KMS-11 (cell line): ENCODE data around the gene MCUB.

Experiments used
- H2AFZ ChIP-seq: fragments of 200-600 bp; sonication (generic); 2 replicates; pipeline ENCODE4 v1.6.1; 2016; ENCODE audit warnings: antibody characterized with exemption, mixed run types, low read depth
- H3K27ac ChIP-seq: fragments of 200-600 bp; sonication (generic); 2 replicates; pipeline ENCODE4 v1.6.1; 2016; ENCODE audit warnings: mild to moderate bottlenecking, mixed run types
- H3K27me3 ChIP-seq: fragments of 200-600 bp; sonication (generic); 2 replicates; pipeline ENCODE4 v1.6.1; 2017; ENCODE audit warnings: mild to moderate bottlenecking, low read depth, mixed run types, moderate library complexity; ENCODE audit not compliant: insufficient read depth
- H3K36me3 ChIP-seq: fragments of 200-600 bp; sonication (generic); 2 replicates; pipeline ENCODE4 v1.6.1; 2017; ENCODE audit warnings: mild to moderate bottlenecking, mixed run types; ENCODE audit not compliant: insufficient read depth
- H3K4me1 ChIP-seq: fragments of 200-600 bp; sonication (generic); 2 replicates; pipeline ENCODE4 v1.6.1; 2016; ENCODE audit warnings: mild to moderate bottlenecking, low read depth, mixed run types; ENCODE audit not compliant: poor library complexity, severe bottlenecking
- H3K4me2 ChIP-seq: fragments of 200-600 bp; sonication (generic); 2 replicates; pipeline ENCODE4 v1.7.0; 2016; ENCODE audit warnings: mild to moderate bottlenecking, mixed run types
- H3K4me3 ChIP-seq: fragments of 200-600 bp; sonication (generic); IDR thresholded peaks from 2 replicates; pipeline ENCODE4 v1.6.1; 2017; ENCODE audit warnings: low read depth, low read length, mixed read lengths; ENCODE audit not compliant: insufficient read depth
- H3K79me2 ChIP-seq: fragments of 200-600 bp; sonication (generic); 2 replicates; pipeline ENCODE4 v1.6.1; 2016; ENCODE audit warnings: low read depth, mixed run types; ENCODE audit not compliant: insufficient read depth
- H3K9ac ChIP-seq: fragments of 200-600 bp; sonication (generic); 2 replicates; pipeline ENCODE4 v1.6.1; 2016; ENCODE audit warnings: mild to moderate bottlenecking, mixed run types
- H4K20me1 ChIP-seq: fragments of 200-600 bp; sonication (generic); 2 replicates; pipeline ENCODE4 v1.6.1; 2016; ENCODE audit warnings: mild to moderate bottlenecking, mixed run types; ENCODE audit not compliant: insufficient read depth
- TF ChIP-seq, protein P1 (sequence below): fragments of 200-600 bp; sonication (generic); conservative IDR thresholded peaks from 2 replicates; pipeline ENCODE4 v1.6.1; 2017; ENCODE audit warnings: low read depth, mild to moderate bottlenecking, antibody characterized with exemption, low read length, moderate library complexity, mixed read lengths

Gene MCUB

DNA sequence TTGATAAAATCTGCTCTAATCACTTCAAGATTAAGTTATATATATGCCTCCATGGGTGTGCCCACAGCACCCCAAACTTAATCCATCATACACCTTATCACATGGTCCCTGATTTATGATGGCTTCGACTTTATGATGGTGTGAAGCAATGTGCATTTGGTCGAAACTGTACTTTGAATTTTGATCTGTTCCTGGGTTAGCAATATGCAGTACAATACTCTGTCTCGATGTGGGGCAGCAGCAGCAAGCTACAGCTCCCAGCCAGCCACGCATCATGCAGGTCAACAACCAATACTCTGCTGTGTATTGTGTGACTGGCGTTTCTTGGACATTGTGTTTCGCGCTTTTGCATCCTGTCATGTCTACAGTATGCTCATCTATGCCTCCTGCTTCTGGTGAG is 62.6 kb downstream of the MCUB start:
- Histone ChIP-seq H4K20me1 (no peaks in the 10 kb centered on the region), H3K27ac (no peak overlapping the region), H3K36me3 (no peaks in the 10 kb centered on the region), H3K4me1 (no peaks in the 10 kb centered on the region), H3K27me3 (no peaks in the 10 kb centered on the region), H3K9ac (no peak overlapping the region), H3K79me2 (no peaks in the 10 kb centered on the region), H3K4me3 (no peak overlapping the region), H3K4me2 (no peak overlapping the region), H2AFZ (no peak overlapping the region)
- TF ChIP-seq, protein P1, sequence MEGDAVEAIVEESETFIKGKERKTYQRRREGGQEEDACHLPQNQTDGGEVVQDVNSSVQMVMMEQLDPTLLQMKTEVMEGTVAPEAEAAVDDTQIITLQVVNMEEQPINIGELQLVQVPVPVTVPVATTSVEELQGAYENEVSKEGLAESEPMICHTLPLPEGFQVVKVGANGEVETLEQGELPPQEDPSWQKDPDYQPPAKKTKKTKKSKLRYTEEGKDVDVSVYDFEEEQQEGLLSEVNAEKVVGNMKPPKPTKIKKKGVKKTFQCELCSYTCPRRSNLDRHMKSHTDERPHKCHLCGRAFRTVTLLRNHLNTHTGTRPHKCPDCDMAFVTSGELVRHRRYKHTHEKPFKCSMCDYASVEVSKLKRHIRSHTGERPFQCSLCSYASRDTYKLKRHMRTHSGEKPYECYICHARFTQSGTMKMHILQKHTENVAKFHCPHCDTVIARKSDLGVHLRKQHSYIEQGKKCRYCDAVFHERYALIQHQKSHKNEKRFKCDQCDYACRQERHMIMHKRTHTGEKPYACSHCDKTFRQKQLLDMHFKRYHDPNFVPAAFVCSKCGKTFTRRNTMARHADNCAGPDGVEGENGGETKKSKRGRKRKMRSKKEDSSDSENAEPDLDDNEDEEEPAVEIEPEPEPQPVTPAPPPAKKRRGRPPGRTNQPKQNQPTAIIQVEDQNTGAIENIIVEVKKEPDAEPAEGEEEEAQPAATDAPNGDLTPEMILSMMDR = no peak

DNA sequence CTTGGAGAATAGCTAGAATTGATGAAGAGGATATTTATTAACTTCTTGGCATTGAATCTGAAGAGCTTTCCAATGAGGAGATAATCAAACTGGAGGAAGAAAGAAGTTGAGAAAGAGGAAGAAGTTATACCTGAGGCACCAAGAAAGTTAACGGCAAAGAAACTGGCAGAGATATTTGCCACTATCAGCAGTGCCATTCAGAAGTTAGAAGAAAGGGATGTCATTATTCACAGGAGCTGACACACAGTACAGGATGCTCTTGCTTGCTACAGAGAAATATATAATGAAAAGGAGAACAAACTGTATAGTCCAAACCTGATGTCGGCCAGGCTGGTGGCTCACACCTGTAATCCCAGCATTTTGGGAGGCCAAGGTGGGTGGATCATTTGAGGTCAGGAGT is 64.5 kb downstream of the MCUB start:
- H3K27me3 ChIP-seq = no peaks in the 10 kb centered on the region
- H2AFZ ChIP-seq = no peak overlapping the region
- TF ChIP-seq, protein P1 = no peak
- no peak overlapping the region for H3K4me2 ChIP-seq
- H3K9ac ChIP-seq = no peak overlapping the region
- H3K79me2 ChIP-seq = no peaks in the 10 kb centered on the region
- H3K4me1 ChIP-seq = no peaks in the 10 kb centered on the region
- H3K27ac ChIP-seq = no peak overlapping the region
- H4K20me1 ChIP-seq = no peaks in the 10 kb centered on the region
- H3K36me3 ChIP-seq = no peaks in the 10 kb centered on the region
- no peak overlapping the region for H3K4me3 ChIP-seq

DNA sequence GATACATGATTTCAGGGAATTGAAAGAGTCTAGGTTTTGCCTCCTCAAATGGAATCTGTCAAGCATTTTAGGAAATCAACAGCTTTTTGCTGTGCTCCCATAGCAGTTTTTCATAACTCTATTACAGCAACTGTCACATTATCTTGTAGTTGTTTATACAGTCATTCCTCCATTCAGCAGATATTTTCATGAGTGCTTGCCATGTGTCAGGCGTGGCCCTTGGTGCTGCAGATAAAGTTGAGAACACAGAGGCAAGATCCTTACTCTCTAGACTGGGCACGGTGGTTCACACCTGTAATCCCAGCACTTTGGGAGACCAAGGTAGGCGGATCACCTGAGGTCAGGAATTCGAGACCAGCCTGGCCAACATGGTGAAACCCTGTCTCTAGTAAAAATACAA is 67.3 kb downstream of the MCUB start:
- Histone ChIP-seq H4K20me1 (no peaks in the 10 kb centered on the region), H3K9ac (no peak overlapping the region)
- TF ChIP-seq, protein P1 = no peak

DNA sequence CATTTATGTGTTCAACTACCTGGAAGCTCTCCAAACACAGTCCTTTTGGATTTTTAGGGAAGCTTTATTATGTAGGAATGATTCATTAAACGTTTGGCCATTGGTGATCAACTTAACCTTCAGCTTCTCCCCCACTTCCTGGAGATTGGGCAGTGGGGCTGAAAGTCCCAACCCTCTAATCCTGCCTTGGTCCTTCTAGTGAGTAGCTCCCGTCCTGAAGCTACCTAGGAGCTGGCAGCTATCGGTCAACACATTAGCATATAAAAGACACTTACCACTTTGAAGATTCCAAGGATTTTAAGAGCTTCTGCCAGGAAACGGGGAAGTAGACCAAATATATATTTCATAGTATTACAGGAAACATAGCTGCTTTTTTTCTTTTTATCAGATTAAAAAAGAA is 69.7 kb downstream of the MCUB start:
- H3K36me3 ChIP-seq = no peaks in the 10 kb centered on the region
- H3K4me2 ChIP-seq = no peak overlapping the region
- H4K20me1 ChIP-seq = no peaks in the 10 kb centered on the region
- no peak overlapping the region for H2AFZ ChIP-seq
- H3K27me3 ChIP-seq = no peaks in the 10 kb centered on the region
- H3K27ac ChIP-seq = no peak overlapping the region
- TF ChIP-seq, protein P1 = no peak
- no peak overlapping the region for H3K9ac ChIP-seq
- no peaks in the 10 kb centered on the region for H3K4me1 ChIP-seq
- H3K79me2 ChIP-seq = no peaks in the 10 kb centered on the region
- H3K4me3 ChIP-seq = no peak overlapping the region

More for the DNA sequence above, 67.3 kb downstream of the MCUB start:
- Histone ChIP-seq H3K36me3 (no peaks in the 10 kb centered on the region), H3K27me3 (no peaks in the 10 kb centered on the region), H2AFZ (no peak overlapping the region), H3K4me2 (no peak overlapping the region), H3K4me3 (no peak overlapping the region), H3K79me2 (no peaks in the 10 kb centered on the region), H3K4me1 (no peaks in the 10 kb centered on the region), H3K27ac (no peak overlapping the region)
